GM12878 (cell line): ENCODE measurements around the gene NPTX1.

ENCODE experiments used
- CHD4 ChIP-seq: fragments of 200-600 bp; sonication (generic); IDR thresholded peaks from 2 replicates; pipeline ENCODE4 v1.6.1; 2016; ENCODE audit warnings: mild to moderate bottlenecking
- EP300 ChIP-seq, 2 experiments: fragments of 150-350 bp in 1 of 2; IDR thresholded peaks; 2 replicates each; pipeline ENCODE4 v1.6.1; 2011 to 2012; ENCODE audit warnings: low read depth in 2 of 2, low read length in 2 of 2, borderline replicate concordance in 1 of 2, improper control_type of control experiment in 1 of 2, inconsistent platforms in 1 of 2; ENCODE audit not compliant: control insufficient read depth in 1 of 2
- ETV6 ChIP-seq, 2 experiments: fragments of 450-650 bp in 1 of 2; IDR thresholded peaks in 1 of 2; conservative IDR thresholded peaks in 1 of 2; 2 replicates each; pipeline ENCODE4 v1.6.1; 2014; ENCODE audit warnings: antibody characterized with exemption in 1 of 2, borderline replicate concordance in 1 of 2, low read depth in 1 of 2, mild to moderate bottlenecking in 1 of 2, moderate library complexity in 1 of 2
- EZH2 ChIP-seq: IDR thresholded peaks from 2 replicates; pipeline ENCODE4 v1.6.1; 2012; ENCODE audit warnings: low read depth, mild to moderate bottlenecking, control low read depth, inconsistent platforms, low read length, borderline replicate concordance; ENCODE audit not compliant: control insufficient read depth
- GABPA ChIP-seq: IDR thresholded peaks from 2 replicates; pipeline ENCODE4 v1.6.1; 2014; ENCODE audit warnings: antibody characterized with exemption, low read depth, mild to moderate bottlenecking, inconsistent platforms
- GATAD2B ChIP-seq: fragments of 450-650 bp; conservative IDR thresholded peaks from 2 replicates; pipeline ENCODE4 v1.6.1; 2017; ENCODE audit warnings: low read depth, mild to moderate bottlenecking, moderate library complexity
- HDAC2 ChIP-seq: fragments of 200-600 bp; sonication (generic); IDR thresholded peaks from 2 replicates; pipeline ENCODE4 v1.6.1; 2017
- RAD21 ChIP-seq: IDR thresholded peaks from 2 replicates; pipeline ENCODE4 v1.6.1; 2011; ENCODE audit warnings: mild to moderate bottlenecking, low read depth, low read length, moderate library complexity; ENCODE audit not compliant: insufficient read depth
- RFX5 ChIP-seq: IDR thresholded peaks from 2 replicates; pipeline ENCODE4 v1.6.1; 2011; ENCODE audit warnings: low read depth, low read length, improper control_type of control experiment
- SP1 ChIP-seq: IDR thresholded peaks from one replicate; pipeline ENCODE4 v1.6.1; 2011; ENCODE audit warnings: low read depth, low read length
- ZZZ3 ChIP-seq: IDR thresholded peaks from 2 replicates; pipeline ENCODE4 v1.6.1; 2011; ENCODE audit warnings: low read depth; ENCODE audit not compliant: control insufficient read depth, insufficient read length
- TF ChIP-seq, protein P1 (sequence below): IDR thresholded peaks from 2 replicates; pipeline ENCODE4 v1.6.1; 2011; ENCODE audit warnings: low read depth, low read length, improper control_type of control experiment, borderline replicate concordance
- TF ChIP-seq, protein P2 (sequence below), 3 experiments: IDR thresholded peaks in 2 of 3; conservative IDR thresholded peaks in 1 of 3; 2 replicates each; pipeline ENCODE4 v1.5.1; 2011; ENCODE audit warnings: low read depth in 3 of 3, low read length in 3 of 3, mild to moderate bottlenecking in 3 of 3, control low read depth in 2 of 3, moderate library complexity in 2 of 3, inconsistent platforms in 1 of 3, mixed read lengths in 1 of 3; ENCODE audit not compliant: control insufficient read depth in 2 of 3, insufficient read depth in 1 of 3; ENCODE audit errors: extremely low read depth in 1 of 3

DNA sequence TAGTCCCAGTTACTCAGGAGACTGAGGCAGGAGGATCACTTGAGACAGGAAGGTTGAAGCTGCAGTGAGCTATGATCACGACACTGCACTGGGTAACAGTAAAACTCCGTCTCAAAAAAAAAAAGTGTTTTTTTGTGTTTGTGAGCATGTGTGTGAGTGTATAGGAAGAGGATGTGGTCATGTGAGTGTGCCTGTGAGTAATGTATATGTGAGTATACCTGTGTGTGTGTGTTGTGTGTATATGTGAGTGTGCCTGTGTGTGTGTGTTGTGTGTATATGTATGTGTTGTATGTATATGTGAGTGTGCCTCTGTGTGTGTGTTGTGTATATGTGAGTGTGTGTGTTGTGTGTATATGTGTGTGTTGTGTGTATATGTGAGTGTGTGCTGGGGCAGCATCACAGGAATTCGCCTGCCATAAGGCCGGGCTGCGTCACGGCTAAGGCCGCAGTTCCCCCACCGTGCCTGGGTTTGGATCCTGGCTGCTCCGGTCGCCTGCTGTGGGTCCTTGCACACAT, 21.4 kb upstream of the NPTX1 start:
- no peak for TF ChIP-seq GATAD2B
- TF ChIP-seq, protein P1, sequence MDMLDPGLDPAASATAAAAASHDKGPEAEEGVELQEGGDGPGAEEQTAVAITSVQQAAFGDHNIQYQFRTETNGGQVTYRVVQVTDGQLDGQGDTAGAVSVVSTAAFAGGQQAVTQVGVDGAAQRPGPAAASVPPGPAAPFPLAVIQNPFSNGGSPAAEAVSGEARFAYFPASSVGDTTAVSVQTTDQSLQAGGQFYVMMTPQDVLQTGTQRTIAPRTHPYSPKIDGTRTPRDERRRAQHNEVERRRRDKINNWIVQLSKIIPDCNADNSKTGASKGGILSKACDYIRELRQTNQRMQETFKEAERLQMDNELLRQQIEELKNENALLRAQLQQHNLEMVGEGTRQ: no peak
- TF ChIP-seq, protein P2, sequence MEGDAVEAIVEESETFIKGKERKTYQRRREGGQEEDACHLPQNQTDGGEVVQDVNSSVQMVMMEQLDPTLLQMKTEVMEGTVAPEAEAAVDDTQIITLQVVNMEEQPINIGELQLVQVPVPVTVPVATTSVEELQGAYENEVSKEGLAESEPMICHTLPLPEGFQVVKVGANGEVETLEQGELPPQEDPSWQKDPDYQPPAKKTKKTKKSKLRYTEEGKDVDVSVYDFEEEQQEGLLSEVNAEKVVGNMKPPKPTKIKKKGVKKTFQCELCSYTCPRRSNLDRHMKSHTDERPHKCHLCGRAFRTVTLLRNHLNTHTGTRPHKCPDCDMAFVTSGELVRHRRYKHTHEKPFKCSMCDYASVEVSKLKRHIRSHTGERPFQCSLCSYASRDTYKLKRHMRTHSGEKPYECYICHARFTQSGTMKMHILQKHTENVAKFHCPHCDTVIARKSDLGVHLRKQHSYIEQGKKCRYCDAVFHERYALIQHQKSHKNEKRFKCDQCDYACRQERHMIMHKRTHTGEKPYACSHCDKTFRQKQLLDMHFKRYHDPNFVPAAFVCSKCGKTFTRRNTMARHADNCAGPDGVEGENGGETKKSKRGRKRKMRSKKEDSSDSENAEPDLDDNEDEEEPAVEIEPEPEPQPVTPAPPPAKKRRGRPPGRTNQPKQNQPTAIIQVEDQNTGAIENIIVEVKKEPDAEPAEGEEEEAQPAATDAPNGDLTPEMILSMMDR (IDR thresholded peaks at IDR 0.05 in 2 of 3, conservative IDR thresholded peaks at IDR 0.05 in 1 of 3; ENCODE audit: control insufficient read depth in 2 of 3, extremely low read depth in 1 of 3, insufficient read depth in 1 of 3, low read depth in 3 of 3, low read length in 3 of 3): no peak
- TF ChIP-seq CHD4: no peak
- TF ChIP-seq HDAC2: no peak
- no peak for TF ChIP-seq RAD21
- no peak for TF ChIP-seq EZH2
- TF ChIP-seq EP300 (IDR thresholded peaks at IDR 0.05; ENCODE audit: borderline replicate concordance in 1 of 2, control insufficient read depth in 1 of 2, low read depth in 2 of 2, low read length in 2 of 2): no peak
- TF ChIP-seq GABPA: no peak
- no peak for TF ChIP-seq RFX5
- no peak for TF ChIP-seq SP1
- TF ChIP-seq ZZZ3: no peak
- TF ChIP-seq ETV6 (conservative IDR thresholded peaks at IDR 0.05 in 1 of 2, IDR thresholded peaks at IDR 0.05 in 1 of 2; ENCODE audit: borderline replicate concordance in 1 of 2, low read depth in 1 of 2): no peak
